HG03280 (cell line): ENCODE data around the gene ALOX5AP.

Experiments used
- ATAC-seq: cut with Tn5 transposase; IDR thresholded peaks from one replicate; pipeline ENCODE4 v1.9.1; 2021; ENCODE audit warnings: mild to moderate bottlenecking, moderate library complexity; ENCODE audit not compliant: unreplicated experiment

Gene ALOX5AP

DNA sequence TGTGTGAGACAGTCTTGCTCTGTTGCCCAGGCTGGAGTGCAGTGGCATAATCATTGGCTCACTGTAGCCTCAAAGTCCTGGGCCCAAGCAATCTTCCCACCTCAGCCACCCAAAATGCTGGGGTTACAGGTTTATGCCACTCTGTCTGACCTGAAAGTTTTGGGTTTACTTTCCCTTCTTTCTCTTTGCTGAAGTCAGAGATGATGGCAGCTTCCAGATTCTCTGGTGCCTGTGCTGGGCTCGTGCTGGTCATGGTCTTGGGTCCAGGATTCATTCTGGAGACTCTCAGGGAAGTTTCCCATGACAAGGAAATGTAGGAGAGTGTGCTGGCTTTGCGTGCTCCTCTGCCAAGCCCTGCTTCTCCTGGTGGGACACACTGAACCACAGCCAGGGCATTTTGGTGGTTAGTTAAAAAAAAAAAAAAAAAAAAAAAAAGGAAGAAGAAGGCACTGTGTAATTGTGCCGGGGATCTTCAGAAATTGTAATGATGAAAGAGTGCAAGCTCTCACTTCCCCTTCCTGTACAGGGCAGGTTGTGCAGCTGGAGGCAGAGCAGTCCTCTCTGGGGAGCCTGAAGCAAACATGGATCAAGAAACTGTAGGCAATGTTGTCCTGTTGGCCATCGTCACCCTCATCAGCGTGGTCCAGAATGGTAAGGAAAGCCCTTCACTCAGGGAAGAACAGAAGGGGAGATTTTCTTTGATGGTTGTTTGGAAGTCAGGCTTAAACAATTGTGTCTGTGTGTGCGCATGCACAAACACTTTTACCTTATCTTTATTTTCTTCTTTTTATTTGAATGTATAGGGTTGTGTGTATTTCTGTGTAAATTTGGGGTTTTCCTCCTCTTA, at the start of gene ALOX5AP:
Gene ALOX5AP, plus strand, starts transcription at position 519 of the 847 bp plus-strand sequence. Its CDS starts 63 bp downstream, at position 582.
- ATAC-seq: peak; percentile 65

DNA sequence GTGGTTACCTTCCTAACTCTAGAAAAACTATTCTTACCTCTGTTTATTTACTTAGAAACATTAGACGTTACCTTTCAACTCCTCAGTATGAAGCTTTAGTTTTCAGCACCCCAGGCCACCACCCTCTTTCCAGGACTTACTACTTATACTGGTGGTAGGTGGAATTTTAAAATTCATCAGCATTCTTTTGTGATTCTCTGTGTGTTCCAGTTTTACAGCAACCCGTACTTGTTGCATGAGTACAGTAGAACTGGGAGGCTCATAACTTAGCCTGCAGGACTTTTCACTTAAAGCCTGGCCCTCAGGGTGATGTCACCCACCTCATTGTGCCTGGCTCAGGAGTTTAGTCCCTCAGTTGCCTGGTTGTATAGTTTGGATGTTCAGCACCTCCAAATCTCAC, 49.4 kb upstream of the ALOX5AP start:
- ATAC-seq: no peak

DNA sequence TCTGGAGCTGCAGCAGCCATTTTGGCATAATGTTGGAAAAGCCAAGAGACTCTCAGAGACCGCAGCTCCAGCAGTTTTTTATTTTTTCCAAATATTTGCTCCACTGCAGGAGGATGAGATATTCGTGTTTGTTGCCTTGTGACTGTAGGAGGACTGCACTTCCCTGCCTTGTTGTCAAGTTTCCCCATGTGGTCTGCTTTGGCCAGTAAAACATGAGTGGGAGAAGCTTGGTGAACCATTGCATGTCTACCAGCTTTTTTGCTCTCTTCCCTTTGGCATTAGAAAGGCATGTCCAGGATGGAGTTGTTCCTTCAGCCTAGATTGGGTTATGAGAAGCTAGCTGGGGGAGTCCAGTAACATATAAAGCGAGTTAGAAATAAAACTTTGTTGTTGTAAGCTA, 47.7 kb upstream of the ALOX5AP start:
- ATAC-seq: no peak

DNA sequence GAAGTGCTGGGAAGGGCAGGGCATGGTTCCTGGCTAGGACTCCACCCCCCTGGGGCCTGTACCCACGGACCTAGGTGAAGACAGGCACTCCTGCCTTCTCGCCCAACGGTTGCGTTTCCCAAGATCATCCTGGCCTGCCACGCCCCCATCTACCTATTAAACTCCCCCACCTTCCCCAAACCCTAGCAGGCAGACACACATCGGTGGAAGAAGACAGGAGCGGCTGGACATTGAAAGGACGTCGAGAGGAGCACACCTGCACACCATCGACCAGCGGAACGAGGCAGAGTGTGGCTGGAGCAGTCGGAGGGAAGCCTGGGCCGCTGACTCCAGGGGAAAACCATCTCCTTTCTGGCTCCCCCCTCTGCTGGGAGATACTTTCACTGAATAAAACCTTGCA, 45.6 kb upstream of the ALOX5AP start:
- ATAC-seq: no peak

DNA sequence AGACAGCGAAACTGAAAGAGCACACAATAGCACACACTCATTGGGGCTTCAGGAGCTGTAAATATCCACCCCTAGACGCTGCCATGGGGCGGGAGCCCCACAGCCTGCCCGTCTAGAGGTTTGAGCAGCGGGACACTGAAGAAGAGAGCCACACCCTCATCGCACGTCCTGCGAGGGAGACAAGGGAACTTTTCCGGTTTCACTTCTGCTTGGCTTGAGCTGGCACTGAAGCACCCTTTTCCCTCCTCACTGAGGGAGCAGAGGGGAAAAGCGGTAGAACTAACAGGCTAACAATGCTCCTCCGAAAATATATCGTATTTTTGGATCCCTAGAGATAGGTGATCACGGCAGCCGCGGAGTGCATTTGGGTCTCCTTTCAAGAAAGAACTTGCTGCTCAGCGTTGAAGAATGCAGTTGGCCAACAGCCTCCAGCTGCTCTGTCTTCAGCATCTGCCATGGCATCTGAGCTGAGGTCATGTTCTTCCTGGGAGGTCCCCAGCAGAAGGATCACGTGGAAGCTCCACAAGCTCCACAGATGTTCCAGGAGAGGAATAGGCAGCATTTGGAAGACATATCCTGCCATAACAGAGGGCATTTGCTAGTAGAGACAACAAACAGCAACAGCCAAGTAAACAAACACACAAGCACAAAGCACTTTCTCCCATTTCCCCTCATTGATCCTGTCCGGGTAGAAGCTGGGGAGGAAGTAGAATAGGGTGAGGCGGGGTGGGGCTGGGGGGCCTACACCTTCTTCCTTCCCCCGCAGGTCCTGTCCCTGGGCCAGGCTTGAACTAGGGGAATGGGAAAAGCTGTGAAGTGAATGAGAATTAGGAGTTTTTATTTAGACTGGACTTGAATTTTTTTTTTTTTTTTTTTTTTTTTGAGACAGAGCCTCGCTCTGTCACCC, 44.8 kb upstream of the ALOX5AP start:
- ATAC-seq: peak; percentile 70

DNA sequence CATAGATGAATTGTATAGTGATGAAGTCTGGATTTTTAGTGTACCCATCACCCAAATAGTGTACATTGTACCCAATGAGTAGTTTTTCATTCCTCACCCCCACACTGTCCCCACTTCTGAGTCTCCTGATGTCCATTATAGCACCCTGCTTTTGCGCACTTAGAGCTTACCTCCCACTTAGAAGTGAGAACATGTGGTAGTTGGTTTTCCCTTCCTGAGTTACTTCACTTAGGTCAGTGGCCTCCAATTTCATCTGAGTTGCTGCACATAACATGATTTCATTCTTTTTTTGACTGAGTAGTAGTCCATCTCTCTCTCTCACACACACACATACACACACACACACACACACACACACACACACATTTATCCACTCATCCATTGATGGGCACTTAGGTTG, 43.2 kb upstream of the ALOX5AP start:
- no peak for ATAC-seq

DNA sequence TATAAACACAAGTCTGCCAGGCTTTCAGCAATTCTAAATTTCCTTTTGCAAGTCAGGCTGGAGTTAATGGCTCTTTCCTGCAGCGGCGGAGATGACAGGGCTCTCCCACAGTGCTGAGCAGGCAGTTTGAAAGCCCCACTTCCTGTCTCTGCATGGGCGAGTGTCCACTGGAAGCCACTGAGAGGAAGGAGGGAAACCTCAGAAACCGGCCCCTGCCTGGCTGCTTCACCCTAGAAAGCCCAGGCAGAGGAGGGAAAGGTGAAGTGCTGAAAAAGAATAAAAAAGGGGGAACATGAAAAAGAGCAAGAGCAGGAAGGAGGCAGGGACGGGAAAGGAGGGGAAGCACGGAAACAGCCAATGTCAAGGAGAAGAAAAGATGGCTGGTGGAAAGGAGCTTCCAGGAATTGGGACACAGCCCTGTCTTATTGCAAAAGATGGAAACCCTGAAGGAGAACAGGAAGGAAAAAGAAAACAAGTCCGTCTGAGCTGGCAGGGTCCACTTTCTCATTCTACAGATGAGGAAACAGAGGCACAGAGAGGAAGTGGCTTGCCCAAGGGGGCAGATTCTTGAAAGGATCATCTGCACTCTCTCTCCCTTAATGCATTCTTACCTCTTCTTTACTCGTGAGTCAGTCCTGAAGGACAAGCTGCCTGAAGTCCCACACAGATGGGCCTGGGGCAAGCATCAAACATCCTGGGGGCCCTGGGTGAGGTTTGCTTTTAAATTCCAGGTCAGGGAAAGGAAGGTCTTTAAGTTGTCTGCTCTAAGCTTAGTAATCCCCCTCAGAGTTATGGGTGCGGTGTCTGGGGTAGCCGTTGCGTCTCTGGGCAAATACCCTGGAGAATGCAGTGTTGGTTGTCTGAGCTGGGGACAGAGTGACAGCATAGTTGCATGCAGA, 38.8 kb upstream of the ALOX5AP start:
- no peak for ATAC-seq

- ATAC-seq: no peak
Observed at GRCh38 chr13:30697177-30697953, 38.0 kb upstream of the ALOX5AP start.

- ATAC-seq: no peak
Observed at GRCh38 chr13:30697996-30698401, 37.3 kb upstream of the ALOX5AP start.

GRCh38 chr13:30698488-30699005, 36.8 kb upstream of the ALOX5AP start:
- ATAC-seq: no peak

DNA sequence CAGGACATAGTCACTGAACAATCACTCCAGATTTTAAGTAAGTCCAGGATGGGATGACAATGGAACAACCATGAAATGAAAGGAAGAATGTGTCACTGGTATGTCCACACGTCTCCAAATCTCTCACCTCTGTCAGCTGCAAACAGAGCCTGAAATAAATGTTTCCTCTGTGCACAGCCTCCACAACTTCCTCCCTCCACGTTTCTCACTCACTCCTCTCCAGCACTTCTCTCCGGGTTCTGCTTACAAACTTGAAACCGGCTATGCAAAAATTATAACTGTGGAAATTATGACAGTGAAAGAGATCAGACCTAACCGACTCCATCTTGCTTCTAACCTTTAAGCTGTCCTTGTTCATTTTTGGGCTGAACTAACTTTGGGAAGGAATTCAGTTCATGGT, 35.0 kb upstream of the ALOX5AP start:
- ATAC-seq: no peak

DNA sequence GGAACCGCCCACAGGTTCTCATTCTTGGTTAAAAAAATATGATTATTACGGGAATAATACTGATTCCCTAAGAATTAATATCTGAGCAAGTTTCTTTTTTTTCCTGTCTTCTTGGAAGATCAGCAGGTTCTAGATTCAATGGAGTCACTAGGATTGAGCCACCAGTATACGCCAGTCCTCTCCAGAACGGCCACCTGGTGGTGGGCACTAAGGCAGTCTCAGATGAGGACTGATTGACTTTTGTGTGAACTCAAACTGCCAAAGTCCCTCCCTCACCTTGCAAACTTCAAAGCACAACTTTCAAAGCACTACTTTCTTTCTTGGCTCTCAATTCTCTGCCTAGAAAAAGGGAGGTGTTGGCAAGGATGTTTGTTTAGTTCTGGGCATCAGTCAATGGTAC, 33.3 kb upstream of the ALOX5AP start:
- no peak for ATAC-seq

DNA sequence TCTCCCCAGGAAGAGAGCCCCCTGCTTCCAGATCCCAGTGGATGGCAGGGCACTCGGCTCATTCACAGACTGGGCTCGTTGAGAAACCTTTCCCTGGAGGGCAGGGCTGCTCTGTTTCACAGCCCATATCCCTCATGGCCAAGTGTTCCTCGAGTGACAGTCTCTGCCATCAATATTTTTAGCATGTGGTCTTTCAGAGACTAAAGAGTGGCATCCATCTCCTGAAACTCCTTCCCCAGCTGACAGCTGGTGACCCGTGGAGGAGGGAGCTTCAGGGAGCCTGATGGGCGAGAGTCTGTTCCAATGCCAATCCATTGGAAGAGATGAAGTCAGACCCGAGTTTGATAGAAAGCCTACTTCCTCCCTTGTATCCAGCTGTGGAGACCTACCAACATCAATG, 30.7 kb upstream of the ALOX5AP start:
- no peak for ATAC-seq

- ATAC-seq: no peak
Observed at GRCh38 chr13:30705680-30706079, 29.7 kb upstream of the ALOX5AP start.

DNA sequence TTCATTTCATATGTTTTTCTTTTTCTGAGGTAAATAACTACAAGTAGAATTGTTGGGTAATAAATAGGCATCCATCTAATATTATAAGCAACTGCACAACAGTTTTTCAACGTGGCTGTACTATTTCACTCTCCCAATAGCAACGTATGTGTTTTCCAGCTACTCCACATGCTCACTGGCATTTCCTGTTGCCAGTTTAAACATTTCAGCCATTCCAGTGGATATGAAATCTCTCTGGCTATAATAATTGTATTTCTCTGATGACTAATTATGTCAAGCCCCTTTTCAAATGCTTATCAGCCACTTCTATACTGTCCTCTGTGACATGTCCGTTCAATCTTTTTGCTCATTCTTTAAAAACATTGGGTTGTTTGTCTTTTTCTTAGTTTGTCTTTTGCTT, 26.8 kb upstream of the ALOX5AP start:
- no peak for ATAC-seq

- no peak for ATAC-seq
Observed at GRCh38 chr13:30710442-30710841, 24.9 kb upstream of the ALOX5AP start.

DNA sequence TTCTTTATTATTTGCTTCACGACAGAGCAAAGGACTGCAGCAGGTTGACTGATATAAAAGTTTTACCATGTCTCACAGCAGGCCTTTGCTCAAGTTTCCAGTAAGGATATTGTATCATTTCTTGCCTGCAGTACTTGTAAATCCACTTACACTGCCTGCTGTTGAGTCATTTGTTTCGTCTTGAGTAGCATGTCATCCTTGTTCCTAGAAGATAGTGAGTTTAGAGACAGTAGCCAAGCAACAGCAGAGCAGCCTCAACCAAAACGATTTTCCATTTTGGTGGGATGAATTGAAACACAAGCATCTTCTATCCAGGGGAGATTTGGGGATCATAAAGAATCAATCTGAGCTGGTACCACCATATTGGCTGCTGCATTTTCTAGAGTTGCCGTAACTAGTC, 24.0 kb upstream of the ALOX5AP start:
- ATAC-seq: no peak

DNA sequence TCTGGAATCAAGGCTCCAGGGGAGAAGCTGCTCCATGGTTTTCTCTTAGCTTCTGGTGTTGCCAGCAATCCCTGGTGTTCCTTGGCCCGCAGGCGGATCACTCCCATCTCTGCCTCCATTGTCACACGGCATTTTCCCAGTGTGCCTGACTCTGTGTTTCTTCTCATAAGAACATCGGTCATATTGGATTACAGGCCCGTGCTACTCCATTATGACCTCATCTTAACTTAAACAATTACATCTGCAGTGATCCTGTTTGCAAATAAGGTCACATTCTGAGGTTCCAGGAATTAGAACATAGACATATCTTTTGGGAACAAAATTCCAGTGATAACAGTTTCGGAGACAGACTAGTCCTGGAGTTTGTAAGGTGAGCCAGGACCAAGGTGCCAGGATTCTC, 23.5 kb upstream of the ALOX5AP start:
- no peak for ATAC-seq

DNA sequence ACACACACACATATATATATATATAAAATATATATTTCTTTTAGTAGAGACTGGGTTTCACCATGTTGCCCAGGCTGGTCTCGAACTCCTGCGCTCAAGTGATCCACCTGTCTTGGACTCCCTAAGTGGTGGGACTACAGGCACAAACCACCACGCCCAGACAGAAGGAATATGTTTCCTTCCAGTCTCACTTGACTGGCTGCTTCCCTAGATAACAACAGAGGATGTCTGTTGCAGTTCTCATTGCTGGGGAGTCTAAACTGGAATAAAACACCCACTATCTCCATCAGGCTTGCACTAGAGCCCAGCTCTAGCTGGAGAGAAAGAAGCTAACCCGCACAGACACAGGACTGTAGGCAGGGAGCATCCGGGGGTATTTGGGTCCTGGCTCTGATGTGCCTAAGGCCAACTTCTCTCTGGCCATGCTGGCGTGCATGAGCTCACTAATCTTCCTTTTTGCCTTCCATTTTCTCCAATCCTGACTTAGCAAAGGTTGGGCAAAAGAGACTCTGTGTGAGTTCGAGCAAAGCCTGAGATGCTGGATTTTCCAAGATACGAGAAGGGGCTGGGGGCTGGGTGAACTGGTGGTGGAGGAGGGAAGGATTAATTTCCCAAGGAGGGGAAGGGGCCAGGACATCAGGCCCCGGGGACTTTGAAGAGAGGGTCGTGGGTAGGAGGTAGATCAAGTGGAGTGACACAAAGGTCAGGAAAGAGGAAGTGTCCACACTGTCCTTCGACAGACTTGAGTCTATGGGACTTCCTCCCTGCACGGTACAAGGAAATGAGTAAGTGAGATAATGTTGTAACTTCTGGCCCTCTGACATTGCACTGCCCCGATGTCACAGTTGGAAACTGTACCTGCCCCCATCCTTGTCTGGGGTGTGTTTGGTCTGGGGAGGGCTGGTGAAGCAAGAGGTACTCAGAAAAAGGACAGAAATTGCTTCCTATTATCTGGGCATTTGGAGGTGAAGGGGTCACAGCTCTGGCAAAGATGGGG, 22.5 kb upstream of the ALOX5AP start:
- no peak for ATAC-seq
